GM18909 (cell line): ENCODE measurements around the gene YWHAB.
"Not testable (repeated sequence)": the region's sequence is repeated elsewhere in the genome, so short reads cannot be mapped to it uniquely, and the experiment has no call there.

Source experiments
- ATAC-seq: cut with Tn5 transposase; IDR thresholded peaks from one replicate; pipeline ENCODE4 v1.9.1; 2021; ENCODE audit warnings: mild to moderate bottlenecking; ENCODE audit not compliant: unreplicated experiment, poor library complexity

YWHAB gene

DNA sequence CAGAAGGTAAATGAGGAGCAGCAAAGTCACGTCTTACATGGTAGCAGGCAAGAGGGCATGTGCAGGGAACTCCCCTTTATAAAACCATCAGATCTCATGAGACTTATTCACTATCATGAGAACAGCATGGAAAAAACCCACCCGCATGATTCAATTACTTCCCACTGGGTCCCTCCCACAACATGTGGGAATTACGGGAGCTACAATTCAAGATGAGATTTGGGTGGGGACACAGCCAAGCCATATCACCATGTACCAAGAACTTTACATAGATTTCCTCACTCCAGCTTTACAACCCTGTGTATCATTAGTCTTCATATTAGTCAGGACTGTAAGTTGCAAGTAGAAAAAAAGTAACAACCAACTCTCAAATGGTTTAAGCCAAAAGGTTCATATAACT is 21.0 kb upstream of the YWHAB start:
- ATAC-seq: not testable (repeated sequence)

GRCh38 chr20:44866703-44867335 is 18.7 kb upstream of the YWHAB start:
- ATAC-seq: no peak

DNA sequence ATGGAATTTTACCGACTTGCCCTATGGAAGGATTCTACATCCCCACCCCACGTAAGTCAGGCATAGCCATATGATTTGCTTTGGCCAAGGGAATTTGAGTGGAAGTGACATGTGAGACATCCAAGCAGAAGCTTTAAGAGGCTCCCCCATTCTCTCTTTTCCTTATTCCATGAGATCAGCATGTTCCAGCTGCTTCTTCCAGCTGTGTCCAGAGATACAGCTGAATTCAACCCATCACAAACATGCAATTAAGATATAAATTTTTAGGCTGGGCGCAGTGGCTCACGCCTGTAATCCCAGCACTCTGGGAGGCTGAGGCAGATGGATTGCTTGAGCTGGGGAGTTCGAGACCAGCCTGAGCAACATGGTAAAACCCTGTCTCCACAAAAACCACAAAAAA is 16.0 kb upstream of the YWHAB start:
- ATAC-seq: no peak

DNA sequence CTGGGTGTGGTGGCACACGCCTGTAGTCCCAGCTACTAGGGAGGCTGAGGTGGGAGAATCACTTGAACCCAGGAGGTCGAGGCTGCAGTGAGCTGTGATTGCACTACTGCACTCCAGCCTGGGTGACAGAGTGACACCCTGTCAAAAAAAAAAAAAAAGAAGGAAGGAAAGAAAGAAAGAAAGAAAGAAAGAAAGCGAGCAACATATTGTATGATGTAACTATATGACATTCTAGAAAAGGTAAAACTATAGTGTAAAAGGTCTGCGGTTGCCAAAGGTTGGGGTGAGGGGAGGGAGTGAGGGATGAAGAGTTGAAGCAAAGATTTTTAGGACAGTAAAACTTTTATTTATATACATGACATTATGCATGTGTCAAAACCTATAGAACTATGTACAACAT is 3.1 kb upstream of the YWHAB start:
- ATAC-seq: not testable (repeated sequence)

DNA sequence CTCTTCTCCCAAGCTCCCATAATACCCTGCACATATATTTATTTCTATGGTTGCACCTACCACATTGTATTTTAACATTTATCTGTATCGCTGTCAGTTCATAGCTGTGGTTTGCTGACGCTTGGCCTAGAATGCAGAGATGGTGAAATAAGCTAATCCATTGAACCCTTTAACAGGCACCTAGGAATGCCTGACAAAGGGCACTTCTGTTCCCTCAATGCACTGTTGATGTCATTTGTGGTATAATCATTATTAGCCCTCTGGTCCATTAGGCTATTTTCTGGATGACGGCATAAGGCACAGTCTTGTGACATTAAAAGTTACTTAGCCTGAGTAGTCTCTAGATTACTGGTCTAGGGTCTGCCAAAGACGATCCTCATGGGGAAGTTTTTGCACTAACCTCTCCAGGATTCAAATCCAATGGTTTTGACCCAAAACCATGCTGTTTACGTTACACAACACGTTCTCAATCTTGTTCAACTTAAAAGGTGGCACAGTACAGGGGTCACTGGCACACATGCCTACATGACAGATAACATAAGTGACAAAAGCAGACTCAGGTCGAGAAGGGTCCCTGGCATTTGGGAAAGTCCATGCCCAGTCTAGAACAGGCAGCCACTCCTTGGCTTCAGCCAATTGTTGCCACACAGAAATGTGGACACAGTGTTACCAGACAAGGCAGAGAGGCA is 2.1 kb upstream of the YWHAB start:
- no peak for ATAC-seq

DNA sequence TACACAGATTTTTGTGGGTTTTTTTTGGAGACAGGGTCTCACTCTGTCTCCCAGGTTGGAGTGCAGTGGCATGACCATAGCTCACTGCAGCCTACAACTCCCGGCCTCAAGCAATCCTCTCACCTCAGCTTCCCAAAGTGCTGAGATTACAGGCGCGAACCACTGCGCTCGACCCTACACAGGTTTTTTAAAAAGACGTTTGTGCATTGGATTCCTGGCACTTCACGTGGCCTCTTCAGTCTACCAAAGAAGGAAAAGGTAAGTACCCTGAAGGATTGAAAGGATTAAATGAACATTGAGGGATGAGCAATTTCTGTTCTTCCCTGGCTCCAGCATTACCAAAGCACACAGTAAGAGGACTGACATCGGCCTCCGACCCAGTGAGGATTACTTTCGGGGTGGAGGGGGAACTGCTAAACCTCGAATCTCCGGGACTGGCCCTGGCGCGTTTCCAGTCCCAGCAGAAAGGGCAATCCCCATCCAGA is 556 bp upstream of the YWHAB start:
- no peak for ATAC-seq

GRCh38 chr20:44886266-44886651 is 754 bp downstream of the YWHAB start:
- no peak for ATAC-seq

GRCh38 chr20:44886828-44887227 is 1.3 kb downstream of the YWHAB start:
- no peak for ATAC-seq

- no peak for ATAC-seq
These were observed 2.0 kb downstream of the YWHAB start for GRCh38 chr20:44887466-44887865.

DNA sequence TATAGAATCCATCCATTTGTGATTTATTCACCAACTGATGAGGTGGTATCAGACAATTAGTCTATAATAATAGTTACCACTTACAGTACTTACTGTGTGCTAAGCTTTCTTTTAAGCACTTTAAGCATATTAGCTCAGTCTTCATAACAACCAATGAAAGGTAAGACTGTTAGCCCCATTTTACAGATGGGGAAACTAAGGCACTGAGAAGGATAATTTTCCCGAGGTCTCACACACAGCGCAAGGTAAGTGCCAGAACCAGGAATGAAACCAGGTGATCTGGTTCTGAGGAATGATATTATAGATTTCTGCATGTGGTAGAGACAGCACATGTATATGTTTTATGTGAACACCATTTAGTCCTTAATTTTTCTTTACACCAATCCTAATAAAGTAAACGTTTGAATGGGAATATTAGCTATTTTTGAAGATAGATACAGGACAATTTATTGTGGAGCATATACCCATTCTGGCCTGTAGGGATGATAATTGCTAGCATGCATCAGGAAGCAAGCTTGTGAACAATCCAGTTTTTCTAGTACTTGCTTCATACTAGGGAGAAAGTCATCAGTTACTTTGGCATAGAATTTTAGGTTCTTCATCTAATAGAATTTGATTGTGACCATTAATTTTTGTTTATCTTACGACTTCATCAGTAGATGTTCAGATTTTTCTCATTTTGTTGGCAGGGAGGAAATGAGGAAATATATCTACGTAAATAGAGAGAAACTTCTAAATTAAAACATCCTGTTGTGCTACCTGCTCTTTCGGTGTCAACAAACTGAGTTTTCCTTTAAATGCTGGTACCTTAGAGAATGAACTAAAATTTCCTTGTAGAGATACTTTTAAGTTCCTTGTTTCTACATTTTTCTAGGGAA is 3.0 kb downstream of the YWHAB start:
- no peak for ATAC-seq

- no peak for ATAC-seq
These were observed 6.3 kb downstream of the YWHAB start for GRCh38 chr20:44891826-44892225.

GRCh38 chr20:44894959-44895358 is 9.5 kb downstream of the YWHAB start:
- no peak for ATAC-seq

GRCh38 chr20:44896583-44896982 is 11.1 kb downstream of the YWHAB start:
- ATAC-seq: no peak

GRCh38 chr20:44897133-44897532 is 11.6 kb downstream of the YWHAB start:
- ATAC-seq: no peak

DNA sequence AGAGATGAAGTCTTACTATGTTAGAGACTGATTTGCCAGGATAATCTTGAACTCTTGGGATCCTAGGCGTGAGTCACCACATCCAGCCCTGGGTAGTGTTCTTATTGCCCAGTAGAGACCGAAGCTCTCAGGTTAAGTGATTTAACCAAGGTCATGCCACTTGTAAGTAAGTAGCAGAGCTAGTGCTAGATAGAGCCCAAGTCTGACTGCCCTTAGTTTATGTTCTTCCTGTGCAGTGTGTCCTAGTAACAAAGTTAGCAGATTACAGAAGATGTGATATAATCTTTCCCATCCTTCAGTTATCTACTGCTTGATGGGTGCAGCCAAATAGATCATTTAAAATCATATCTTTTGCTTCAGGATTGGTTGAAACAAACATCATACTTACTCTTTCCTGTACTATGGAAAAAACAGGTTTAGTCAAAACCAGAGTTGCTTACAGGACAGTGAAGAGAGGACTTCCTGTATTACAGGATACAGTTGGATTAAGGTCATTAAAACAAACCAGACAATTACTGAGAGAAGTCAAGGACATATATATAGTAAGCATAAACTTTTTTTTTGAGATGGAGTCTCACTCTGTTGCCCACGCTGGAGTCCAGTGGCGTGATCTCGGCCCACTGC is 14.8 kb downstream of the YWHAB start:
- ATAC-seq: no peak

DNA sequence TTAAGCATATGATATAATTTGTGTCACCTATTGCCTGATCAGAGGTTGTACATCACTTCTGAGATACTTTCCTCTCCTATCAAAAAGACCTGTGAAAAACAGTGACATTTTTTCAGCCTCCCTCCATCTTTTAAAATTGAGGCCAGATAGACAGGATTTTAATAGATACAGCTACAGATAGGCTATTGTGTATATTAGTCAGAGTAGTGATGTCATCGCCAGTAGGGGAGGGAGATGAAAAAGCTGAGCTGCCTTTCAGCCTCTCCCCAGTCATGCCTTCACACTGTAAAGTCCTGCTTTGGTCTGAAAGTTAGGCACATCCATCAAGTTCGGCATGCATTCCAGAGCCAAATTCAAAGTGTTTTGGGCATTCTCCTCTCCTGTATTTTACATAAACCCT is 16.5 kb downstream of the YWHAB start:
- no peak for ATAC-seq

- ATAC-seq: no peak
These were observed 18.9 kb downstream of the YWHAB start for GRCh38 chr20:44904377-44904776.

DNA sequence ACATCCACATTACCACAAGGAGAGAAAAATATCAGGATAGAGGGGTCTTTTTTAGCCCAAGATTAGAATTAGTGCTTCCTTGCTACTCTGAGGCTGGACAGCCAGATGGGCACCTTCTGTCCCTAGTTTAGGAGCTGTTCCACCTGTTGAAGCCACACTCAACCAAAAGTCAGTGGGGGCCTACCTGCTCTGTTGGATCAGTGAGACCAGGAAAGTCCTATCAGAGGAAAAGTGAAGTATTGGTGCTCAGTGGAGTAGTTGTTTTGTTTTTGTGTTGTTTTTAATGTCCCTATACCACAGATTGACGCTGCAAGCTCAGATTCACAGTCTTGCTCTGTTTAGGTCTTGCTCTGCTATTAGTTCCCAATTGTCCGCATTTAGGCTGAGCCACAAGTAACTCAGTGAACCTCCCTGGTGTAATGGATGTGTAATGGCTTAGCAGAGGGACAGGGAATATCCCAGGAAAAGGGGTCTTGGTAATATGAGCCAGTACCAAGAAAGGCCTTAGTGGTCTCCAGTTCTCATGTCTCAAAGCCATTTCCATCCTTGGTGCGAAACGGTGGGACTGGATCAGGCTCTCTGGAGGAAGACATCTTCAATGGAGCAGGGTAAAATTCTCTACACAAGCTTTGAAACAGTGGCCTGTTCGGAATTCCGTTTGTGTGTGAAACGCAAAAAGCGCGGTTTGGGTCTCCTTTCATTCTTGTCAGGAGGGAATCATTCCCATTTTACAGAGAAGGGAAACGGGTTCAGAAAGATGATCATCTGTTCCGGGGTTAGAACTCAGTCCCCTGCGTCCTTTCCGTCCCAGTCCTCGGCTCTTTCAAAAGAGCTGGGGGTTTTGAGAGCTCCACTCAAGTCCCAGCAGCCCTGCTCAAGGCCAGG is 23.7 kb downstream of the YWHAB start:
- ATAC-seq: no peak

GRCh38 chr20:44909872-44910689 is 24.6 kb downstream of the YWHAB start, which contains the start of gene PABPC1L:
Gene PABPC1L, plus strand, starts transcription at chr20:44910060. Its CDS starts 84 bp downstream, at chr20:44910144.
- peak; percentile 87 for ATAC-seq
